ENCODE measurements around the gene CHODL. TPM values are rescaled to one million over a fixed set of nuclear protein-coding genes. Genes with fewer than 3 reads are reported as not detected.

Gene CHODL
- total RNA-seq, 1 experiment from 2014 or later, result 3.4 TPM

DNA sequence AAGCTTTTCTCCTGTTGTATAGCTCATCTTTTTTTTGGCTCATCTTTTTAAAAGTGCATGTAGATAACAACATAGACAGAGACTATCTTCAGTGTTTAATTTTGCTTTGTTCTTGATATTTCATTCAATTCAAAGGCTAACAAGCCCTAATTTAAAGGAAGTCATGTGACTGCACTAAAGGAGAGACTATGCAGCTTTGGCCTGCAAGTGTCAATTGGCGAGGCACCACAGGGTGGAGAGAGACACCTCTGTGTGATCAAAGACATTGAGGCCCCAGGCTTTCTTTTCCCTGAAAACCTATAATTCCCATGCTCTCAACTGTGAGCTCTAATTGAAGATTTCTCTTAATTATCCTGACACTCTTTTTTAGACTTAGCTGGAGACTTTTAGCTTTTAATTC lies 53.6 kb downstream of the CHODL start:
- Histone ChIP-seq H2AK5ac (ENCODE audit: insufficient read length, low read length) (no peak overlapping the region), H3K9me3 (ENCODE audit: control insufficient read depth, low read depth, low read length) (no peaks in the 10 kb centered on the region), H3K27ac (ENCODE audit: insufficient read length, low read depth, low read length) (no peak overlapping the region), H3K4ac (ENCODE audit: low read depth, low read length) (no peak overlapping the region), H3K56ac (ENCODE audit: insufficient read length, low read depth, low read length) (no peak overlapping the region), H3K23ac (ENCODE audit: insufficient read length, low read depth, low read length) (no peak overlapping the region), H3K27me3 (ENCODE audit: insufficient read depth, low read length) (no peaks in the 10 kb centered on the region), H2BK20ac (ENCODE audit: low read depth, low read length, poor library complexity, severe bottlenecking) (no peak overlapping the region), H3K4me2 (ENCODE audit: insufficient read depth, insufficient read length, low read length) (no peak overlapping the region), H3K79me1 (ENCODE audit: insufficient read depth, low read depth, low read length, poor library complexity, severe bottlenecking) (no peaks in the 10 kb centered on the region), H3T11ph (ENCODE audit: low read length) (no peak overlapping the region), H4K91ac (ENCODE audit: insufficient read length, low read depth, low read length) (no peak overlapping the region), H2BK5ac (ENCODE audit: insufficient read length, low read length) (no peak overlapping the region), H4K8ac (replicated peaks; ENCODE audit: insufficient read length, low read depth, low read length) (no peak overlapping the region), H4K5ac (ENCODE audit: insufficient read length, low read depth, low read length) (no peak overlapping the region), H2BK15ac (ENCODE audit: low read depth, low read length) (no peak overlapping the region), H2AFZ (ENCODE audit: low read length) (no peak overlapping the region), H3K14ac (ENCODE audit: insufficient read depth, low read length) (no peak overlapping the region), H3K4me1 (ENCODE audit: insufficient read depth, low read length) (0 out of 2 replicates have a peak, but pooled peaks cover 4% of the 10 kb centered on the region), H2BK120ac (ENCODE audit: low read depth, low read length, poor library complexity, severe bottlenecking) (no peak overlapping the region), H4K20me1 (ENCODE audit: control insufficient read depth, insufficient read depth, insufficient read length) (no peaks in the 10 kb centered on the region), H3K9ac (ENCODE audit: extremely low read depth, insufficient read length, low read length) (no peak overlapping the region), H3K23me2 (ENCODE audit: insufficient read length, low read depth, low read length, poor library complexity, severe bottlenecking) (no peaks in the 10 kb centered on the region), H3K18ac (ENCODE audit: insufficient read length, low read depth, low read length) (no peak overlapping the region), H2BK12ac (ENCODE audit: insufficient read length, low read depth, low read length) (no peak overlapping the region), H3K79me2 (ENCODE audit: insufficient read depth, low read length) (no peaks in the 10 kb centered on the region)
- TF ChIP-seq, protein P1, sequence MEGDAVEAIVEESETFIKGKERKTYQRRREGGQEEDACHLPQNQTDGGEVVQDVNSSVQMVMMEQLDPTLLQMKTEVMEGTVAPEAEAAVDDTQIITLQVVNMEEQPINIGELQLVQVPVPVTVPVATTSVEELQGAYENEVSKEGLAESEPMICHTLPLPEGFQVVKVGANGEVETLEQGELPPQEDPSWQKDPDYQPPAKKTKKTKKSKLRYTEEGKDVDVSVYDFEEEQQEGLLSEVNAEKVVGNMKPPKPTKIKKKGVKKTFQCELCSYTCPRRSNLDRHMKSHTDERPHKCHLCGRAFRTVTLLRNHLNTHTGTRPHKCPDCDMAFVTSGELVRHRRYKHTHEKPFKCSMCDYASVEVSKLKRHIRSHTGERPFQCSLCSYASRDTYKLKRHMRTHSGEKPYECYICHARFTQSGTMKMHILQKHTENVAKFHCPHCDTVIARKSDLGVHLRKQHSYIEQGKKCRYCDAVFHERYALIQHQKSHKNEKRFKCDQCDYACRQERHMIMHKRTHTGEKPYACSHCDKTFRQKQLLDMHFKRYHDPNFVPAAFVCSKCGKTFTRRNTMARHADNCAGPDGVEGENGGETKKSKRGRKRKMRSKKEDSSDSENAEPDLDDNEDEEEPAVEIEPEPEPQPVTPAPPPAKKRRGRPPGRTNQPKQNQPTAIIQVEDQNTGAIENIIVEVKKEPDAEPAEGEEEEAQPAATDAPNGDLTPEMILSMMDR (conservative IDR thresholded peaks at IDR 0.05), result no peak; the same call in 2 of the 3 replicates
- Mint-ChIP-seq H3K9me3 (no peaks in the 10 kb centered on the region), H3K27me3 (ENCODE audit: low read depth) (no peaks in the 10 kb centered on the region), H3K27ac (no peak overlapping the region; a peak in 2 of 7 replicates), H3K36me3 (ENCODE audit: insufficient read depth in 1 of 3, low read depth in 3 of 3) (no peaks in the 10 kb centered on the region), H3K4me3 (no peak overlapping the region), H3K4me1 (peaks cover 17 to 21% of the 10 kb centered on the region in 2 experiments)
- no CpG with 5 or more reads among the region's 1 CpG for WGBS (ENCODE audit: extremely low coverage, insufficient read length, low lambda C conversion rate)
- DNase-seq, result peak; percentile 37

Other genes starting within 250 kb of the CHODL start
- gene TMPRSS15, start 159.0 kb downstream of the CHODL start, total RNA-seq (2021), result not detected in 2 replicates

Data from H9 (cell line).